Neutrophil (primary cell): ENCODE data around the gene SYT12.

Source experiments
- H3K27ac ChIP-seq: fragments of 200-600 bp; sonication (generic); 2 replicates; pipeline ENCODE4 v1.5.1; 2016; ENCODE audit warnings: mild to moderate bottlenecking, moderate library complexity
- H3K27me3 ChIP-seq: fragments of 200-600 bp; sonication (generic); 2 replicates; pipeline ENCODE4 v1.6.0; 2016; ENCODE audit warnings: mild to moderate bottlenecking
- H3K36me3 ChIP-seq: fragments of 200-600 bp; sonication (generic); 2 replicates; pipeline ENCODE4 v1.5.1; 2017
- H3K4me1 ChIP-seq, 2 experiments: fragments of 200-600 bp in 1 of 2; sonication (generic) in 1 of 2; 1 replicate in 1 of 2; 2 replicates in 1 of 2; pipeline versions ENCODE4 v1.5.1 to v1.6.1; 2013 to 2016; ENCODE audit warnings: low read depth in 1 of 2, low read length in 1 of 2, mild to moderate bottlenecking in 1 of 2, moderate library complexity in 1 of 2; ENCODE audit not compliant: control insufficient read depth in 1 of 2, insufficient read depth in 1 of 2
- H3K4me3 ChIP-seq, 2 experiments: fragments of 200-600 bp in 1 of 2; sonication (generic) in 1 of 2; 1 replicate in 1 of 2; 2 replicates in 1 of 2; pipeline ENCODE4 v1.5.1; 2013 to 2016; ENCODE audit warnings: low read depth in 1 of 2, low read length in 1 of 2, mild to moderate bottlenecking in 1 of 2, moderate library complexity in 1 of 2
- H3K9me3 ChIP-seq: fragments of 200-600 bp; sonication (generic); 2 replicates; pipeline ENCODE4 v1.5.1; 2016
- CTCF ChIP-seq: fragments of 200-600 bp; sonication (generic); IDR thresholded peaks from 2 replicates; pipeline ENCODE4 v1.5.1; 2016; ENCODE audit warnings: antibody characterized with exemption

SYT12 gene

GRCh38 chr11:67050139-67050538 lies 27.2 kb downstream of the SYT12 start:
- Histone ChIP-seq H3K27me3 (peaks cover 38% of the 10 kb centered on the region), H3K4me3 (no peak overlapping the region), H3K4me1 (no peaks in the 10 kb centered on the region), H3K27ac (no peak overlapping the region), H3K9me3 (no peaks in the 10 kb centered on the region), H3K36me3 (no peaks in the 10 kb centered on the region)
- TF ChIP-seq CTCF, result no peak

GRCh38 chr11:67051180-67051893 lies 28.4 kb downstream of the SYT12 start:
- peaks cover 45% of the 10 kb centered on the region for H3K27me3 ChIP-seq
- no peak for TF ChIP-seq CTCF

GRCh38 chr11:67051945-67052488 lies 29.1 kb downstream of the SYT12 start:
- no peaks in the 10 kb centered on the region for H3K36me3 ChIP-seq
- H3K27me3 ChIP-seq, result peaks cover 52% of the 10 kb centered on the region
- H3K4me3 ChIP-seq, result no peak overlapping the region
- H3K27ac ChIP-seq, result no peak overlapping the region
- H3K9me3 ChIP-seq, result no peaks in the 10 kb centered on the region
- TF ChIP-seq CTCF, result no peak
- H3K4me1 ChIP-seq, result peaks cover 4 to 6% of the 10 kb centered on the region in 2 experiments

More at GRCh38 chr11:67051180-67051893, 28.4 kb downstream of the SYT12 start:
- H3K4me3 ChIP-seq, result no peak overlapping the region
- H3K27ac ChIP-seq, result no peak overlapping the region
- H3K9me3 ChIP-seq, result no peaks in the 10 kb centered on the region
- no peaks in the 10 kb centered on the region for H3K36me3 ChIP-seq
- peaks cover 0 to 3% of the 10 kb centered on the region in 2 experiments for H3K4me1 ChIP-seq

- no peaks in the 10 kb centered on the region for H3K9me3 ChIP-seq
- no peak overlapping the region for H3K4me3 ChIP-seq
- H3K4me1 ChIP-seq, result peaks cover 4 to 7% of the 10 kb centered on the region in 2 experiments
- H3K27ac ChIP-seq, result no peak overlapping the region
- peaks cover 61% of the 10 kb centered on the region for H3K27me3 ChIP-seq
- no peak for TF ChIP-seq CTCF
- no peaks in the 10 kb centered on the region for H3K36me3 ChIP-seq
These were observed 30.0 kb downstream of the SYT12 start for GRCh38 chr11:67052891-67053290.

GRCh38 chr11:67053896-67054329 lies 31.0 kb downstream of the SYT12 start:
- H3K27me3 ChIP-seq, result peaks cover 71% of the 10 kb centered on the region
- H3K4me1 ChIP-seq, result peaks cover 4 to 7% of the 10 kb centered on the region in 2 experiments

More at GRCh38 chr11:67053896-67054329, 31.0 kb downstream of the SYT12 start:
- no peaks in the 10 kb centered on the region for H3K9me3 ChIP-seq
- no peak for TF ChIP-seq CTCF
- H3K4me3 ChIP-seq, result no peak overlapping the region
- no peaks in the 10 kb centered on the region for H3K36me3 ChIP-seq
- H3K27ac ChIP-seq, result no peak overlapping the region
